GM12878 (cell line): ENCODE measurements around the gene CNTN4. TPM values are rescaled to one million over a fixed set of nuclear protein-coding genes. Genes with fewer than 3 reads are reported as not detected.
"Not testable (repeated sequence)": the region's sequence is repeated elsewhere in the genome, so short reads cannot be mapped to it uniquely, and the experiment has no call there.

ENCODE experiments used
- ATAC-seq: fragments of 200-7000 bp; cut with Tn5 transposase; 3 replicates; pipeline ENCODE4 v1.9.1; 2020; ENCODE audit warnings: mild to moderate bottlenecking, moderate library complexity
- BruUV-seq: library from RNA; stranded (reverse); fragments of 400-500 nt; replicated peaks from 2 replicates; lab custom pipeline; 2021; lab: Mats Ljungman, UMichigan
- CTCF ChIA-PET: fragments of 300-600 bp; sonication (Branson Sonifier 250); formaldehyde crosslinking; extraction: SDS; loops from one replicate; lab custom pipeline; 2021; ENCODE audit warnings: inconsistent platforms; lab: Yijun Ruan, JAX
- POLR2A ChIA-PET: fragments of 350-600 bp; formaldehyde crosslinking; extraction: SDS; loops from one replicate; lab custom pipeline; 2021; ENCODE audit warnings: inconsistent platforms; lab: Charles Lee
- RAD21 ChIA-PET: fragments of 300-600 bp; sonication (Branson Sonifier 250); formaldehyde crosslinking; loops from one replicate; lab custom pipeline; 2023; ENCODE audit warnings: antibody characterized with exemption; ENCODE audit not compliant: unreplicated experiment; lab: Charles Lee
- SMC1A ChIA-PET: fragments of 300-600 bp; sonication (Branson Sonifier 250); formaldehyde crosslinking; loops from one replicate; lab custom pipeline; 2023; ENCODE audit not compliant: unreplicated experiment, uncharacterized antibody; lab: Charles Lee
- DNase-seq: peaks from one replicate; pipeline ENCODE4 v3.0.0-alpha.2; 2011; ENCODE audit warnings: low read depth, low spot score
- FAIRE-seq: peaks from 3 replicates; lab custom pipeline; 2011; peaks lifted over from hg19 to GRCh38; lab: Jason Lieb, UNC
- H2AFZ ChIP-seq: 2 replicates; pipeline ENCODE4 v1.6.0; 2011; ENCODE audit warnings: low read depth, low read length, control low read depth; ENCODE audit not compliant: control insufficient read depth
- H3K27ac ChIP-seq: 2 replicates; pipeline ENCODE4 v1.5.1; 2011; ENCODE audit warnings: control low read depth; ENCODE audit not compliant: control insufficient read depth, insufficient read depth
- H3K27me3 ChIP-seq, 2 experiments: replicated peaks in 1 of 2; 2 replicates each; pipeline versions ENCODE4 v1.6.0 to v1.6.1; 2011; ENCODE audit warnings: low read length in 1 of 2; ENCODE audit not compliant: control insufficient read depth in 2 of 2, insufficient read depth in 2 of 2
- H3K36me3 ChIP-seq, 2 experiments: 2 replicates each; pipeline ENCODE4 v1.5.1; 2011; ENCODE audit warnings: low read length in 1 of 2; ENCODE audit not compliant: control insufficient read depth in 2 of 2, insufficient read depth in 2 of 2
- H3K4me1 ChIP-seq: 2 replicates; pipeline ENCODE4 v1.6.1; 2011; ENCODE audit warnings: mild to moderate bottlenecking, low read length, moderate library complexity, mixed read lengths; ENCODE audit not compliant: control insufficient read depth, insufficient read depth
- H3K4me2 ChIP-seq: 2 replicates; pipeline ENCODE4 v1.6.0; 2011; ENCODE audit warnings: control low read depth; ENCODE audit not compliant: control insufficient read depth, insufficient read depth
- H3K4me3 ChIP-seq: fragments of 200-600 bp; sonication (generic); 2 replicates; pipeline ENCODE4 v1.5.1; 2016
- H3K79me2 ChIP-seq: 2 replicates; pipeline ENCODE4 v1.6.0; 2011; ENCODE audit warnings: low read length; ENCODE audit not compliant: control insufficient read depth, insufficient read depth
- H3K9ac ChIP-seq: 2 replicates; pipeline ENCODE4 v1.8.0; 2011; ENCODE audit warnings: low read length, control low read depth, mixed read lengths; ENCODE audit not compliant: control insufficient read depth, insufficient read depth
- H3K9me3 ChIP-seq: replicated peaks from 3 replicates; pipeline ENCODE4 v1.5.1; 2011; ENCODE audit warnings: mild to moderate bottlenecking, low read length; ENCODE audit not compliant: control insufficient read depth, insufficient read depth
- H4K20me1 ChIP-seq: 2 replicates; pipeline ENCODE4 v1.6.0; 2011; ENCODE audit not compliant: control insufficient read depth, insufficient read depth
- CREM ChIP-seq: IDR thresholded peaks from 2 replicates; pipeline ENCODE4 v1.6.1; 2014; ENCODE audit warnings: antibody characterized with exemption, low read depth
- ESRRA ChIP-seq: IDR thresholded peaks from 2 replicates; pipeline ENCODE4 v1.6.1; 2012; ENCODE audit warnings: mild to moderate bottlenecking, low read length, improper control_type of control experiment
- FOXK2 ChIP-seq: fragments of 450-650 bp; IDR thresholded peaks from 2 replicates; pipeline ENCODE4 v1.6.1; 2017; ENCODE audit warnings: mild to moderate bottlenecking, moderate library complexity
- GABPA ChIP-seq: IDR thresholded peaks from 2 replicates; pipeline ENCODE4 v1.6.1; 2014; ENCODE audit warnings: antibody characterized with exemption, low read depth, mild to moderate bottlenecking, inconsistent platforms
- GATAD2B ChIP-seq: fragments of 450-650 bp; conservative IDR thresholded peaks from 2 replicates; pipeline ENCODE4 v1.6.1; 2017; ENCODE audit warnings: low read depth, mild to moderate bottlenecking, moderate library complexity
- HDAC2 ChIP-seq: fragments of 200-600 bp; sonication (generic); IDR thresholded peaks from 2 replicates; pipeline ENCODE4 v1.6.1; 2017
- KAT2A ChIP-seq: conservative IDR thresholded peaks from 2 replicates; pipeline ENCODE4 v1.6.1; 2011; ENCODE audit warnings: low read depth, low read length; ENCODE audit not compliant: control insufficient read depth
- SIN3A ChIP-seq: IDR thresholded peaks from 2 replicates; pipeline ENCODE4 v1.6.1; 2012; ENCODE audit warnings: low read depth, low read length, improper control_type of control experiment
- whole genome bisulfite sequencing: methylation state at CpG from one replicate; pipeline ENCODE4 v1.1.6; 2016; ENCODE audit warnings: low lambda C conversion rate; ENCODE audit not compliant: insufficient replicate concordance, insufficient coverage; ENCODE audit errors: missing lambda C conversion rate; 5-methylcytosine and 5-hydroxymethylcytosine counted together
- in situ Hi-C: fragments of 300-500 bp; cut with MboI; formaldehyde crosslinking; loops from 9 replicates; pipeline ENCODE4 v1.14.3; 2018; ENCODE audit warnings: mixed read lengths
- intact Hi-C: fragments of 100-400 bp; cut with micrococcal nuclease; formaldehyde crosslinking; loops from one replicate; pipeline ENCODE4 v1.14.2; 2022; ENCODE audit not compliant: unreplicated experiment
- polyA plus RNA-seq, 11 experiments: library from polyadenylated mRNA; depleted of rRNA in 4 of 11; unstranded in 6 of 11; stranded (reverse) in 5 of 11; fragments of >200 nt; fragmentation: Nextera tagmentation in 4 of 11; fragmentation: Illumina TruSeq in 1 of 11; extraction: Ambion mirVana in 4 of 11; extraction: Trizol in 1 of 11; gene quantifications; 1 replicate in 1 of 11; 2 replicates in 10 of 11; pipeline versions ENCODE4 v1.2.1 to v1.2.3, GENCODE V29; 2011 to 2016; ENCODE audit warnings: inconsistent platforms in 2 of 11, missing spikeins in 2 of 11, low read depth in 1 of 11
- total RNA-seq, 4 experiments: library from RNA; depleted of rRNA in 3 of 4; stranded (reverse); fragments of >200 nt in 3 of 4; fragmentation: Illumina TruSeq in 1 of 4; extraction: Trizol in 1 of 4; gene quantifications; 2 replicates each; pipeline versions ENCODE4 v1.2.1 to v1.2.3, GENCODE V29; 2013 to 2021
- TF ChIP-seq, protein P1 (sequence below), 3 experiments: IDR thresholded peaks in 2 of 3; conservative IDR thresholded peaks in 1 of 3; 2 replicates each; pipeline ENCODE4 v1.5.1; 2011; ENCODE audit warnings: low read depth in 3 of 3, low read length in 3 of 3, mild to moderate bottlenecking in 3 of 3, control low read depth in 2 of 3, moderate library complexity in 2 of 3, inconsistent platforms in 1 of 3, mixed read lengths in 1 of 3; ENCODE audit not compliant: control insufficient read depth in 2 of 3, insufficient read depth in 1 of 3; ENCODE audit errors: extremely low read depth in 1 of 3
- TF ChIP-seq, protein P2 (sequence below): fragments of 450-650 bp; IDR thresholded peaks from 2 replicates; pipeline ENCODE4 v1.6.1; 2017; ENCODE audit warnings: borderline replicate concordance
- TF ChIP-seq, protein P3 (sequence below): IDR thresholded peaks from 2 replicates; pipeline ENCODE4 v1.6.1; 2012; ENCODE audit warnings: low read depth, low read length, improper control_type of control experiment

CNTN4 gene
- total and polyA plus RNA-seq, 10 of the 15 experiments (the other 5 are each of a cell fraction or from before 2014, with no cell fraction given) = 0.05 to 0.43 (median 0.15) TPM; not detected in 1

DNA sequence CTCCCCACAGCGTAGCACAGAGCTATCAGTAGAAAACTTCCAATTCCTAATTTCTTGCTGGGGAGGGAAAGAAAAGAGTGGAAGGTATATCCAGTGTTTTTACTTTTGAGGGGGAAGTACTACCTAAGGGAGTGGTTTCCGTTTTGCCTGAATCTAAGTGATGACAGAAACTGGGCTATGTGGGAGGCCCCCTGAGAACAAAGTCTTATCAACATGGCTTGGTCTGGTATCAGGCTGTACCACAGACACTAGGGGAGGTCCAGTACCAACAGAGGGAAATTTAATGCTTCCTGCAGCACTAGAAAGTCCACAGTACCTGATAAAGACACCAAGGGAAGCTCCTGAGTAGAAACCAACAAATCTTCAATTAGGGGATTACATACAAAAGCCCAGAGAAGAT lies 812.3 kb downstream of the CNTN4 start (continued):
- TF ChIP-seq, protein P1, sequence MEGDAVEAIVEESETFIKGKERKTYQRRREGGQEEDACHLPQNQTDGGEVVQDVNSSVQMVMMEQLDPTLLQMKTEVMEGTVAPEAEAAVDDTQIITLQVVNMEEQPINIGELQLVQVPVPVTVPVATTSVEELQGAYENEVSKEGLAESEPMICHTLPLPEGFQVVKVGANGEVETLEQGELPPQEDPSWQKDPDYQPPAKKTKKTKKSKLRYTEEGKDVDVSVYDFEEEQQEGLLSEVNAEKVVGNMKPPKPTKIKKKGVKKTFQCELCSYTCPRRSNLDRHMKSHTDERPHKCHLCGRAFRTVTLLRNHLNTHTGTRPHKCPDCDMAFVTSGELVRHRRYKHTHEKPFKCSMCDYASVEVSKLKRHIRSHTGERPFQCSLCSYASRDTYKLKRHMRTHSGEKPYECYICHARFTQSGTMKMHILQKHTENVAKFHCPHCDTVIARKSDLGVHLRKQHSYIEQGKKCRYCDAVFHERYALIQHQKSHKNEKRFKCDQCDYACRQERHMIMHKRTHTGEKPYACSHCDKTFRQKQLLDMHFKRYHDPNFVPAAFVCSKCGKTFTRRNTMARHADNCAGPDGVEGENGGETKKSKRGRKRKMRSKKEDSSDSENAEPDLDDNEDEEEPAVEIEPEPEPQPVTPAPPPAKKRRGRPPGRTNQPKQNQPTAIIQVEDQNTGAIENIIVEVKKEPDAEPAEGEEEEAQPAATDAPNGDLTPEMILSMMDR (IDR thresholded peaks at IDR 0.05 in 2 of 3, conservative IDR thresholded peaks at IDR 0.05 in 1 of 3; ENCODE audit: control insufficient read depth in 2 of 3, extremely low read depth in 1 of 3, insufficient read depth in 1 of 3, low read depth in 3 of 3, low read length in 3 of 3) = no peak
- TF ChIP-seq, protein P2, sequence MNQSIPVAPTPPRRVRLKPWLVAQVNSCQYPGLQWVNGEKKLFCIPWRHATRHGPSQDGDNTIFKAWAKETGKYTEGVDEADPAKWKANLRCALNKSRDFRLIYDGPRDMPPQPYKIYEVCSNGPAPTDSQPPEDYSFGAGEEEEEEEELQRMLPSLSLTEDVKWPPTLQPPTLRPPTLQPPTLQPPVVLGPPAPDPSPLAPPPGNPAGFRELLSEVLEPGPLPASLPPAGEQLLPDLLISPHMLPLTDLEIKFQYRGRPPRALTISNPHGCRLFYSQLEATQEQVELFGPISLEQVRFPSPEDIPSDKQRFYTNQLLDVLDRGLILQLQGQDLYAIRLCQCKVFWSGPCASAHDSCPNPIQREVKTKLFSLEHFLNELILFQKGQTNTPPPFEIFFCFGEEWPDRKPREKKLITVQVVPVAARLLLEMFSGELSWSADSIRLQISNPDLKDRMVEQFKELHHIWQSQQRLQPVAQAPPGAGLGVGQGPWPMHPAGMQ = no peak
- TF ChIP-seq FOXK2 (no peak), ESRRA (no peak), CREM (no peak)

DNA sequence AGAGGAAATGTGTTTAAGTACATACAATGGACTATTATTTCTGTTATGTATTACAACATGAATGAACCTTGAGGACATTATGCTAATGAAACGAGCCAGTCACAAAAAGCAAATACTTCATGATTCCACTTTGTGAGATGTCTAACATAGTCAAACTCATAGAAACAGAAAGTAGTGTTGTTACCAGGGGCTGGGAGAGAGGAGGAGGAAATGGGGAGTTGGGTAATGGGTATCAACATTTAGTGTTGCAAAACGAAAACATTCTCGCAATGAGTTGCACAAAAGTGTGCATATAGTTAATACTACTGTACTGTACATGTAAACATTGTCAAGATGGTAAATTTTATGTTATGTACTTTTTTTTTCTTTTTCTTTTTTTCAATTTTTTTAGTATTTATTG lies 817.2 kb downstream of the CNTN4 start:
- WGBS = 28% methylated on average over 3 of the region's 3 CpGs
- no peaks in the 10 kb centered on the region for H3K27me3 ChIP-seq

DNA sequence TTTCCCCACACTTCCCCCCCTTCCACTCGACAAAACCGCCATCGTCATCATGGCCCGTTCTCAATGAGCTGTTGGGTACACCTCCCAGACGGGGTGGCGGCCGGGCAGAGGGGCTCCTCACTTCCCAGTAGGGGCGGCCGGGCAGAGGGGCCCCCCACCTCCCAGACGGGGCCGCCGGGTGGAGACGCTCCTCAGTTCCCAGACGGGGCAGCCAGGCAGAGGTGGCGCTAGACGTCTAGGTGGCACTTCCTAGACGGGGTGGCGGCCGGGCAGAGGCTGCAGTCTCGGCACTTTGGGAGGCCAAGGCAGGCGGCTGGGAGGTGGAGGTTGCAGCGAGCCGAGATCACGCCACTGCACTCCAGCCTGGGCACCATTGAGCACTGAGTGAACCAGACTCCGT lies 818.0 kb downstream of the CNTN4 start:
- FAIRE-seq, POLR2A ChIA-PET, H3K79me2 ChIP-seq, H3K9me3 ChIP-seq, H3K9ac ChIP-seq, ATAC-seq, H2AFZ ChIP-seq, CTCF ChIA-PET, H3K4me2 ChIP-seq, RAD21 ChIA-PET, H3K4me1 ChIP-seq, SMC1A ChIA-PET, H3K4me3 ChIP-seq, BruUV-seq, H3K27me3 ChIP-seq, DNase-seq, H4K20me1 ChIP-seq, H3K36me3 ChIP-seq, intact Hi-C loops, in situ Hi-C loops, H3K27ac ChIP-seq: not testable (repeated sequence)
- WGBS = 95% methylated on average over 7 of the region's 25 CpGs

More for the DNA sequence above, 817.2 kb downstream of the CNTN4 start:
- no peak overlapping the region for H2AFZ ChIP-seq
- in situ Hi-C loops = no loop called here
- CTCF ChIA-PET = no interaction called here
- H3K4me2 ChIP-seq = no peak overlapping the region
- POLR2A ChIA-PET = no interaction called here
- no peak overlapping the region for H3K4me3 ChIP-seq
- no peaks in the 10 kb centered on the region for H3K36me3 ChIP-seq
- SMC1A ChIA-PET = no interaction called here
- FAIRE-seq (no peak), DNase-seq (no peak), ATAC-seq (no peak)
- RAD21 ChIA-PET = no interaction called here
- no peaks in the 10 kb centered on the region for H4K20me1 ChIP-seq
- H3K79me2 ChIP-seq = no peaks in the 10 kb centered on the region
- TF ChIP-seq GABPA (no peak), HDAC2 (no peak), KAT2A (no peak), SIN3A (no peak), GATAD2B (no peak)
- TF ChIP-seq, protein P3, sequence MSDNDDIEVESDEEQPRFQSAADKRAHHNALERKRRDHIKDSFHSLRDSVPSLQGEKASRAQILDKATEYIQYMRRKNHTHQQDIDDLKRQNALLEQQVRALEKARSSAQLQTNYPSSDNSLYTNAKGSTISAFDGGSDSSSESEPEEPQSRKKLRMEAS = no peak
- no peak overlapping the region for H3K27ac ChIP-seq
- H3K9ac ChIP-seq = no peak overlapping the region
- H3K4me1 ChIP-seq = no peaks in the 10 kb centered on the region
- intact Hi-C loops = no loop called here
- BruUV-seq = no TSS peak
- H3K9me3 ChIP-seq = no peaks in the 10 kb centered on the region
